Lower lobe of right lung (tissue), 2 donors: ENCODE results near the gene TMCC3. TPM values are rescaled to one million over a fixed set of nuclear protein-coding genes. Genes with fewer than 3 reads are reported as not detected.
A peak's percentile ranks its signal among the peaks of the same experiment; 100 is the strongest.

Source experiments
- ATAC-seq, 2 donors: fragments of 200-7000 bp; cut with Tn5 transposase; one replicate each; pipeline ENCODE4 v1.9.1; 2020 to 2022; ENCODE audit warnings: mild to moderate bottlenecking in 2 of 2, moderate library complexity in 2 of 2
- DNase-seq: peaks from one replicate; pipeline ENCODE4 v3.0.0-alpha.2; 2020
- H3K27ac ChIP-seq: fragments of 200-600 bp; one replicate; pipeline ENCODE4 v1.8.0; 2022
- H3K27me3 ChIP-seq: fragments of 200-600 bp; one replicate; pipeline ENCODE4 v1.8.0; 2022; ENCODE audit warnings: low read depth
- H3K36me3 ChIP-seq: fragments of 200-600 bp; one replicate; pipeline ENCODE4 v1.8.0; 2022; ENCODE audit warnings: mild to moderate bottlenecking
- H3K4me1 ChIP-seq: fragments of 200-600 bp; one replicate; pipeline ENCODE4 v1.8.0; 2022
- H3K4me3 ChIP-seq: fragments of 200-600 bp; one replicate; pipeline ENCODE4 v1.8.0; 2022; ENCODE audit warnings: mild to moderate bottlenecking
- H3K9me3 ChIP-seq: fragments of 200-600 bp; one replicate; pipeline ENCODE4 v1.8.0; 2022
- CTCF ChIP-seq: fragments of 200-600 bp; IDR thresholded peaks from one replicate; pipeline ENCODE4 v1.8.0; 2022; ENCODE audit warnings: antibody characterized with exemption, mild to moderate bottlenecking
- intact Hi-C: fragments of 100-400 bp; cut with DNase I; formaldehyde crosslinking; loops from one replicate; pipeline ENCODE4 v1.11.0; 2022
- total RNA-seq: library from RNA; stranded (reverse); fragmentation: NEBNext Ultra II Directional; extraction: Animal tissue kit (Norgen Biotek cat#: 25700); gene quantifications from one replicate; pipeline ENCODE4 v1.2.1, GENCODE V29; 2021
- donor health status: DM: no; HTN: yes; CAD: no; lungs with severe emphysema.

TMCC3 gene
- total RNA-seq, 1 donor from 2014 or later = 9.7 TPM

GRCh38 chr12:94561943-94562411, 88.4 kb downstream of the TMCC3 start:
- TF ChIP-seq CTCF = no peak
- H3K4me1 ChIP-seq = no peaks in the 10 kb centered on the region
- H3K27ac ChIP-seq = no peak overlapping the region
- no peaks in the 10 kb centered on the region for H3K36me3 ChIP-seq
- no peaks in the 10 kb centered on the region for H3K9me3 ChIP-seq
- H3K27me3 ChIP-seq = no peaks in the 10 kb centered on the region
- ATAC-seq (peak in 1 of 2 donors; percentile 40), DNase-seq (no peak)
- no peak overlapping the region for H3K4me3 ChIP-seq
- intact Hi-C loops = no loop called here

- H3K9me3 ChIP-seq = no peaks in the 10 kb centered on the region
- intact Hi-C loops = no loop called here
- H3K36me3 ChIP-seq = no peaks in the 10 kb centered on the region
- H3K4me3 ChIP-seq = no peak overlapping the region
- TF ChIP-seq CTCF = no peak
- H3K27ac ChIP-seq = no peak overlapping the region
- peak; percentile 35 to 47 for ATAC-seq
- H3K27me3 ChIP-seq = no peaks in the 10 kb centered on the region
- no peak for DNase-seq
- H3K4me1 ChIP-seq = no peaks in the 10 kb centered on the region
Measured at GRCh38 chr12:94560431-94561221, 89.7 kb downstream of the TMCC3 start.

- no peaks in the 10 kb centered on the region for H3K36me3 ChIP-seq
- TF ChIP-seq CTCF = no peak
- H3K27me3 ChIP-seq = no peaks in the 10 kb centered on the region
- no peak overlapping the region for H3K27ac ChIP-seq
- no peak overlapping the region for H3K4me3 ChIP-seq
- DNase-seq (no peak), ATAC-seq (no peak)
- no peaks in the 10 kb centered on the region for H3K9me3 ChIP-seq
- intact Hi-C loops = no loop called here
- H3K4me1 ChIP-seq = no peaks in the 10 kb centered on the region
Measured at GRCh38 chr12:94558612-94559011, 91.7 kb downstream of the TMCC3 start.

- H3K9me3 ChIP-seq = no peaks in the 10 kb centered on the region
- H3K27ac ChIP-seq = no peak overlapping the region
- no peak for TF ChIP-seq CTCF
- ATAC-seq (no peak), DNase-seq (no peak)
- H3K4me1 ChIP-seq = no peaks in the 10 kb centered on the region
- no peak overlapping the region for H3K4me3 ChIP-seq
- H3K27me3 ChIP-seq = no peaks in the 10 kb centered on the region
- intact Hi-C loops = no loop called here
- H3K36me3 ChIP-seq = no peaks in the 10 kb centered on the region
Measured at GRCh38 chr12:94557746-94558295, 92.5 kb downstream of the TMCC3 start.

GRCh38 chr12:94555687-94556086, 94.7 kb downstream of the TMCC3 start:
- no peaks in the 10 kb centered on the region for H3K27me3 ChIP-seq
- H3K36me3 ChIP-seq = no peaks in the 10 kb centered on the region
- DNase-seq (no peak), ATAC-seq (no peak)
- H3K9me3 ChIP-seq = no peaks in the 10 kb centered on the region
- intact Hi-C loops = no loop called here
- no peak overlapping the region for H3K27ac ChIP-seq
- TF ChIP-seq CTCF = no peak
- no peaks in the 10 kb centered on the region for H3K4me1 ChIP-seq
- no peak overlapping the region for H3K4me3 ChIP-seq
